K562 (cell line): ENCODE measurements around the gene PRKAR2B.

Source experiments
- MYC ChIP-seq, 2 experiments: fragments of 250-450 bp in 1 of 2; sonication (Bioruptor Pico) in 1 of 2; IDR thresholded peaks; 2 replicates each; pipeline versions ENCODE4 v1.5.1 to v1.6.1; 2012 to 2021; ENCODE audit warnings: low read depth in 2 of 2, borderline replicate concordance in 1 of 2, improper control_type of control experiment in 1 of 2, low read length in 1 of 2, mild to moderate bottlenecking in 1 of 2, moderate library complexity in 1 of 2
- SPI1 ChIP-seq: IDR thresholded peaks from 2 replicates; pipeline ENCODE4 v1.6.1; 2011; ENCODE audit warnings: low read depth, low read length, control low read depth, borderline replicate concordance
- ZNF609 ChIP-seq: sonication (generic); formaldehyde crosslinking; IDR thresholded peaks from 2 replicates; pipeline ENCODE4 v1.8.1; 2023; ENCODE audit warnings: missing genetic modification reagents, mild to moderate bottlenecking, borderline replicate concordance
- ZNF785 ChIP-seq: fragments of 250-450 bp; sonication (Bioruptor Pico); IDR thresholded peaks from 2 replicates; pipeline ENCODE4 v1.4.0; 2020; ENCODE audit warnings: mild to moderate bottlenecking

GRCh38 chr7:107109955-107110354 is 65.5 kb downstream of the PRKAR2B start:
- TF ChIP-seq MYC (IDR thresholded peaks at IDR 0.05; ENCODE audit: low read depth, low read length) (peak; percentile 93), MYC (CRISPR knock-in tag; IDR thresholded peaks at IDR 0.05; ENCODE audit: borderline replicate concordance, low read depth) (no peak), ZNF785 (no peak), ZNF609 (CRISPR knock-in tag) (no peak), SPI1 (no peak)
